ENCODE results near the gene TWF2. TPM values are rescaled to one million over a fixed set of nuclear protein-coding genes. Genes with fewer than 3 reads are reported as not detected.

Gene TWF2
- total RNA-seq, 3 donors from 2014 or later, result 69.7 to 76.5 (median 72.8) TPM

DNA sequence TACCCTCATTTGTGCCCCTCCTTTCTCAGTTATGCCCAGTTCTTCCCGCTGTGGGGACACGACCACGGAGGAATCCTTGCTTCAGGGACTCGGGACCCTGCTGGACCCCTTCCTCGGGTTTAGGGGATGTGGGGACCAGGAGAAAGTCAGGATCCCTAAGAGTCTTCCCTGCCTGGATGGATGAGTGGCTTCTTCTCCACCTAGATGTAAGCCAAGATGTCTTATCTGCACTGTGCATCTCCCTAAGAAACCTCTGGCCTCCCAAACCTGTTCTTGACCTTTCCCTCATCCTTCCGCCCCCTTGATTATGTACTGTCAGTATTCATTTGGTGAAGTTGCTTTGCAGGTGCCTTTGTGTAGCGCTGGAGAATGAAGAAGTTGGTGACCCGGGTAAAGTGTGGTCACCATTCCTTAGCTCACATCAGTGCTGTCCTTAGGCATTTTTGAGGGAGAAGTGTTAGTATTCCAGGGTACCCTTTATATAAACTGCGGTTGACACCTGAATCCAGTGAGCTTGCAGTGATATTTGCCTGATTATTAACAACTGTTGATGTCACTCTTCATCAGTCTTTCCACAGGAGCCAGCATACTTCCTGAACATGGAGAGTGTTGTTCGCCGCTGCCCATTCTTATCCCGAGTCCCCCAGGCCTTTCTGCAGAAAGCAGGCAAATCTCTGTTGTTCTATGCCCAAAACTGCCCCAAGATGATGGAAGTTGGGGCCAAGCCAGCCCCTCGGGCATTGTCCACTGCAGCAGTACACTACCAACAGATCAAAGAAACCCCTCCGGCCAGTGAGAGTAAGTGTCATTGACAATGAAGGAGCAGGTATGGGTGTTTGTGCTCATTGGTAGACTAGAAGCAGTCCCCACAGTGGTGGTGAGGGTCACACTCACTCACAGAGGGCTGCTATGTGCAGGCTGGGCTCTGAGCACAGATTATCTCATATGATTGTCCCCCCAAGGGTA lies 40.0 kb downstream of the TWF2 start:
- Mint-ChIP-seq H3K27me3 (ENCODE audit: low read depth) (no peaks in the 10 kb centered on the region), H3K36me3 (ENCODE audit: insufficient read depth) (peaks cover 27% of the 10 kb centered on the region), H3K4me1 (ENCODE audit: low read depth) (peaks cover 48% of the 10 kb centered on the region), H3K4me3 (peak overlapping the region; percentile 97), H3K9me3 (no peaks in the 10 kb centered on the region)
- no peak for ATAC-seq
- DNase-seq, result no peak

- ATAC-seq (peak; percentile 95 to 96), DNase-seq (peak; percentile 94)
- Mint-ChIP-seq H3K4me1 (ENCODE audit: low read depth) (peaks cover 46% of the 10 kb centered on the region), H3K36me3 (ENCODE audit: insufficient read depth) (peaks cover 20% of the 10 kb centered on the region), H3K9me3 (no peaks in the 10 kb centered on the region), H3K4me3 (peak within 1 kb of the TSS; percentile 97), H3K27me3 (ENCODE audit: low read depth) (no peaks in the 10 kb centered on the region)
Observed at GRCh38 chr3:52197842-52198625, 40.9 kb downstream of the TWF2 start, which contains the start of gene ALAS1. TSS of gene ALAS1 (plus strand) at chr3:52198160. CDS start at chr3:52199242, 1,082 bp downstream.

- H3K9me3 Mint-ChIP-seq, result no peaks in the 10 kb centered on the region
- H3K4me1 Mint-ChIP-seq (ENCODE audit: low read depth), result peaks cover 43% of the 10 kb centered on the region
- no peak for ATAC-seq
- H3K4me3 Mint-ChIP-seq, result peak overlapping the region; percentile 97
- H3K36me3 Mint-ChIP-seq (ENCODE audit: insufficient read depth), result peaks cover 18% of the 10 kb centered on the region
- no peaks in the 10 kb centered on the region for H3K27me3 Mint-ChIP-seq (ENCODE audit: low read depth)
- no peak for DNase-seq
Observed at GRCh38 chr3:52197499-52197841, 41.5 kb downstream of the TWF2 start.

DNA sequence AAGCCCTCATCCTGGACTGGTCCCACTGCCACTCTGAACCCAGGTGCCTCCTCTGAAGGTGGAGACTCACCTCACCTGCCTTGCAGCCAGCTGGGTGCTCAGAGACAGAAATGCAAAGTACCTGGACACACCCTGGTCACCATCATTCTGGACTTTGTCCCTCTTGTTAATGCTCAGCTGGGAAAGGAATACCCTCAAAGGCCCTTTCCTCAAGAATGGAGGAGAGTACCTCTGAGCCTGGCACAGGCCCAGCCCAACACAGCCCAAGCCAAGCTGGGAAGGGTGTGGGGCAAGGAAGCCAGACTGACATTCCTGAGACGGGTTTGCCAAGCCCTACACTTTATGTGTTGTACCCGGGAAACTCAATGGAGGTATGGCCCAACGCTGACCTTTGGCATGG lies 42.0 kb downstream of the TWF2 start:
- H3K36me3 Mint-ChIP-seq (ENCODE audit: insufficient read depth), result peaks cover 14% of the 10 kb centered on the region
- H3K4me3 Mint-ChIP-seq, result no peak overlapping the region
- H3K9me3 Mint-ChIP-seq, result no peaks in the 10 kb centered on the region
- no peak for ATAC-seq
- no peak for DNase-seq
- peaks cover 38% of the 10 kb centered on the region for H3K4me1 Mint-ChIP-seq (ENCODE audit: low read depth)
- no peaks in the 10 kb centered on the region for H3K27me3 Mint-ChIP-seq (ENCODE audit: low read depth)

- no peak for DNase-seq
- Mint-ChIP-seq H3K9me3 (no peaks in the 10 kb centered on the region), H3K27me3 (ENCODE audit: low read depth) (no peaks in the 10 kb centered on the region), H3K36me3 (ENCODE audit: insufficient read depth) (peaks cover 8% of the 10 kb centered on the region), H3K4me3 (no peak overlapping the region), H3K4me1 (ENCODE audit: low read depth) (peaks cover 28% of the 10 kb centered on the region)
- ATAC-seq, result no peak
Observed at GRCh38 chr3:52195823-52196331, 43.1 kb downstream of the TWF2 start.

DNA sequence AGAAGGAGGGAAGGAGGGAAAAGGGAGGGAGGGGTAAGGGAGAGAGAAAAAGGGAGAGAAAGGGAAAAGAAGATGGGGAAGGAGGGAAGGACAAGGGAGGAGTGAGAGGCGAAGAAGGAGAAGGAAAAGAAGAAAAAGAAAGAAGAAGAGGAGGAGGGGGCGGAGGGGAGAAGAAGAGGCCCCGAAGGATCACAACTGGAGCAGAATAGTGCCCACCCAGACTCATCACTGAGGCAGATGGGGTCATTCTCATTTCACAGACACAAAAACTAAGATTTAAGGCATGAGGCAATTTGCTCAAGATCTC lies 43.7 kb downstream of the TWF2 start:
- H3K36me3 Mint-ChIP-seq (ENCODE audit: insufficient read depth), result peaks cover 6% of the 10 kb centered on the region
- no peak for ATAC-seq
- DNase-seq, result no peak
- peaks cover 25% of the 10 kb centered on the region for H3K4me1 Mint-ChIP-seq (ENCODE audit: low read depth)
- no peaks in the 10 kb centered on the region for H3K9me3 Mint-ChIP-seq
- H3K4me3 Mint-ChIP-seq, result no peak overlapping the region
- H3K27me3 Mint-ChIP-seq (ENCODE audit: low read depth), result no peaks in the 10 kb centered on the region

DNA sequence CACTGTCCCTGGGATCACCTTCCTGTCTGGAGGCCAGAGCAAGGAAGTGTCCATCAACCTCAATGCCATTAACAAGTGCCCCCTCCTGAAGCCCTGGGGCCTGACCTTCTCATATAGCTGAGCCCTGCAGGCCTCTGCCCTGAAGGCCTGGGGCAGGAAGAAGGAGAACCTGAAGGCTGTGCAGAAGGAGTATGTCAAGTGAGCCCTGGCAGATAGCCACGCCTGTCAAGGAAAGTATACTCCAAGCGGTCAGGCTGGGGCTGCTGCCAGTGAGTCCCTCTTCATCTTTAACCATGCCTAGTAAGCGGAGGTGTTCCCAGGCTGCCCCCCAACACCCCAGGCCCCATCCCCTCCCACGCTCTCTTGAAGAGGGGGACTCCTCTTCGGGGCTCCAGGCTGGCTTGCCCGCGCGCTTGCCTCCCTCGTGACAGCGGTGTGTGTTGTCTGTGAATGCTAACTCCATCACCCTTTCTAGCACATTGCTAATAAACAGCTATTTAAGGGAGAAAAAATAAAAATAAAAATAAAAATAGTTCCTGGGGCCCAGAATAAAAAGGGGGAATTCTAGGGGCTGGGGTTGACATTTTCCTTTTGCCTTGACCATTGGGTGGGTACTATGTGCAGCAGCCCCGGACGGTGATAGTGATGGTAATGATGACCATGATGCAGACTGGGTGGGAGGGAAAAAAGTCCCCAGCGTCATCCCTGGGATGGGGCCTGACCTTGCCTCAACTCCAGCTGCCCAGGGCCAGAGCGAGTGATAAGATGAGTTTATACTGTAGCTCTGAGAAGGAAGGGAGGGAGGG lies 44.3 kb downstream of the TWF2 start:
- Mint-ChIP-seq H3K4me1 (ENCODE audit: low read depth) (peaks cover 23% of the 10 kb centered on the region), H3K9me3 (no peaks in the 10 kb centered on the region), H3K27me3 (ENCODE audit: low read depth) (no peaks in the 10 kb centered on the region), H3K4me3 (no peak overlapping the region), H3K36me3 (ENCODE audit: insufficient read depth) (peaks cover 3% of the 10 kb centered on the region)
- ATAC-seq (no peak), DNase-seq (no peak)

- no peaks in the 10 kb centered on the region for H3K27me3 Mint-ChIP-seq (ENCODE audit: low read depth)
- H3K4me1 Mint-ChIP-seq (ENCODE audit: low read depth), result peaks cover 14% of the 10 kb centered on the region
- DNase-seq (no peak), ATAC-seq (no peak)
- no peaks in the 10 kb centered on the region for H3K36me3 Mint-ChIP-seq (ENCODE audit: insufficient read depth)
- no peaks in the 10 kb centered on the region for H3K9me3 Mint-ChIP-seq
- H3K4me3 Mint-ChIP-seq, result no peak overlapping the region
Observed at GRCh38 chr3:52193065-52193464, 45.9 kb downstream of the TWF2 start.

GRCh38 chr3:52191663-52192062 lies 47.3 kb downstream of the TWF2 start:
- peaks cover 3% of the 10 kb centered on the region for H3K4me1 Mint-ChIP-seq (ENCODE audit: low read depth)

GRCh38 chr3:52190294-52191074 lies 48.5 kb downstream of the TWF2 start:
- Mint-ChIP-seq H3K4me1 (ENCODE audit: low read depth) (peaks cover 3% of the 10 kb centered on the region), H3K36me3 (ENCODE audit: insufficient read depth) (no peaks in the 10 kb centered on the region), H3K27me3 (ENCODE audit: low read depth) (no peaks in the 10 kb centered on the region), H3K4me3 (no peak overlapping the region), H3K9me3 (no peaks in the 10 kb centered on the region)
- DNase-seq, result no peak
- no peak for ATAC-seq

More at GRCh38 chr3:52191663-52192062, 47.3 kb downstream of the TWF2 start:
- ATAC-seq (no peak), DNase-seq (no peak)
- H3K27me3 Mint-ChIP-seq (ENCODE audit: low read depth), result no peaks in the 10 kb centered on the region
- H3K36me3 Mint-ChIP-seq (ENCODE audit: insufficient read depth), result no peaks in the 10 kb centered on the region
- no peaks in the 10 kb centered on the region for H3K9me3 Mint-ChIP-seq
- H3K4me3 Mint-ChIP-seq, result no peak overlapping the region

DNA sequence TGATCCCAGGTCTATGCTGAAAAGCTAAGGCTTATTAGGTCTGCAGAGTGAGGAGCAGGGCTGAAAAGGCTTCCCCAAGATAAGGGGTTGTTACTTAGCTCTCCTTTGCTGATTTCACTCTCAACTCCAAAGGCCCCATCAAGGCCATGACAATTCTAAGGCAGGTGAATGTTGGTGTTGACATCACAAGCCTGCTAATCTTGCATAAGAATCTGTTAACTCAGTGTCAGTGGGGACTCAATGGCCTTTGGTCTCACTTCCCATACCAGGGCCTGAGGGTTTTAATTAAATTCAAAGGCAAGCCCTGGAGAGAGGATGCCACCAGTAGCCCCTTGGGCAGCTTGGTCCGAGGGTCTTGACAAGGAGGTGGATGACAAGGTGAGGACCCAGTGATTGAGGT lies 50.4 kb downstream of the TWF2 start:
- H3K27me3 Mint-ChIP-seq (ENCODE audit: low read depth), result no peaks in the 10 kb centered on the region
- no peak for DNase-seq

DNA sequence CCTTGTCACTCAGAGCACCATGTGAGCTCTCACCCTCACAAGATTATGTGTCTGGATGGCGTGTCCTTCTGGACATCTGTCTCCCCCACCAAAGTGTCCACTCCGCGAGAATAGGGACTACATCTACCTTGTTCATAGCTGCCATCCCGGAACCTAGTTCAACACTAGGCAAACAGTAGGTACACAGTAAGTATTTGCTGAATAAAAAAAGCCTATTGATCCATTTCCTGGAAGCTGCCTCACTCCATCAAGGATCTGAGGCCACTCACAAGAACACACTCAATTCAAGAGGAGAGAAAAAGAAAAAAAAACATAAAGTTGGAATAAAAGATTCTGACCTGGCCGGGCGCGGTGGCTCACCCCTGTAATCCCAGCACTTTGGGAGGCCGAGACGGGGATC lies 52.2 kb downstream of the TWF2 start:
- peaks cover 10% of the 10 kb centered on the region for H3K4me1 Mint-ChIP-seq (ENCODE audit: low read depth)
- DNase-seq (no peak), ATAC-seq (no peak)
- H3K27me3 Mint-ChIP-seq (ENCODE audit: low read depth), result no peaks in the 10 kb centered on the region
- H3K9me3 Mint-ChIP-seq, result no peaks in the 10 kb centered on the region
- H3K4me3 Mint-ChIP-seq, result no peak overlapping the region
- no peaks in the 10 kb centered on the region for H3K36me3 Mint-ChIP-seq (ENCODE audit: insufficient read depth)

More for the DNA sequence above, 50.4 kb downstream of the TWF2 start:
- peaks cover 3% of the 10 kb centered on the region for H3K4me1 Mint-ChIP-seq (ENCODE audit: low read depth)
- no peaks in the 10 kb centered on the region for H3K9me3 Mint-ChIP-seq
- H3K4me3 Mint-ChIP-seq, result no peak overlapping the region
- ATAC-seq, result no peak
- no peaks in the 10 kb centered on the region for H3K36me3 Mint-ChIP-seq (ENCODE audit: insufficient read depth)

DNA sequence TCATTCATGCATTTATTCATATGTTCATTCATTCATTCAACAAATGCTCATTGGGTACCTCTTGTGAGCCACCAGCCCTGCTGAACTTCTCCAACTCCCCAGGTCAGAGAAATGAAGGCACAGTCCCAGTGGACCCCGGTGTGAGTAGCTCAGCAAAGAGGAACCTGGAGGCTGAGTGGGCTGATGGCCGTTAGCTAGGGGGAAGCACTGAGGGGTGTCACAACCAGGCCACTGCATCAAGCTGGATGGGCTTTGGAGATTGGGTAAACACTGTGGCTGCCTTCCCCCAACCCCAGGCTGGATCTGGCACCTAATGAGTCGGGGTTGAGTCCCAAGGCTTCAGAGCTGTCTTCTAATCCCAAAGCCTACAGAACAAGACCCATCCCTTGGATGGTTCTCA lies 53.1 kb downstream of the TWF2 start:
- DNase-seq (no peak), ATAC-seq (no peak)
- Mint-ChIP-seq H3K4me1 (ENCODE audit: low read depth) (peaks cover 10% of the 10 kb centered on the region), H3K9me3 (no peaks in the 10 kb centered on the region), H3K36me3 (ENCODE audit: insufficient read depth) (no peaks in the 10 kb centered on the region), H3K4me3 (no peak overlapping the region), H3K27me3 (ENCODE audit: low read depth) (no peaks in the 10 kb centered on the region)

All from activated T-cell treated with anti-CD3 and anti-CD28 coated beads, Interleukin-2, amount 50 U/mL, for 4 hours (primary cell).